Dedifferentiated amniotic fluid mesenchymal stem cell (primary cell): Measurements from ENCODE around the gene UNC93A.
"Not testable (repeated sequence)": the region's sequence is repeated elsewhere in the genome, so short reads cannot be mapped to it uniquely, and the experiment has no call there.

ENCODE experiments used
- DNase-seq: peaks from one replicate; pipeline ENCODE4 v3.0.0-alpha.2; 2016; ENCODE audit errors: extremely low spot score

UNC93A gene

DNA sequence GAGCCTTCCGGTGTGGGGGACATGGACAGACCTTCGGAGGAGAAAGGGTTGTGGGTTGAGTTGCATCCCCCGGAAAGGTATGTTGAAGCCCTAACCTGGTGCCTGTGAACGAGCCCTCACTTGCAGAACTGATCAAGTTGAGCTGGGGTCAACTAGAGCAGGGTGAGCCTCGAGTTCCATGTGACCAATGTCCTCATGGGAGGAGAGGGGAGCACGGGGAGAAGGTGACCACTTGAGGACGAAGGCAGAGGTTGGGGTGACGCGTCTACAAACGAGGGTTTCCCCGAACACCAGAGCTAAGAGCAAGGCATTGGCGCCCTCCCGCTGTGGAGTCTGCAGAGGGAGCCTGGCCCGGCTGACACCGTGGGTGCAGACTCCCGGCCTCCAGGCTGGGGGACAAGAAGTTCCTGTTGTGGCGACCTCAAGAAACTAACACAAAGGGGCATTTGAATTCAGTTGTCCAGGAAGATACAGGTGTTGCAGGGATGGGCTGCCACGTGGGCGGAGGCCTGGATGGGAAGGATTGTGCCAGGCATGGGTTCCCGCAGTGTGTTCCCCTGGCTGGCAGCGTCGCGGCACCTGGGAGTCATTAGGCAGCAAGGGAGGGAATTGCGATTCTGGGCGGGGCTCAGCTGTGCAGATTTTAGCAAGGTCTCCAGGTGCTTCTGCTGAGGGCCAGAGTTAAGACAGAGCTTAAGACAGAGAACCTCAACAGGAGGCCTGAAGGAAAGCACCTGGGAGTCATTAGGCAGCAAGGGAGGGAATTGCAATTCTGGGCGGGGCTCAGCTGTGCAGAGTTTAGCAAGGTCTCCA lies 20.4 kb upstream of the UNC93A start:
- no peak for DNase-seq

DNA sequence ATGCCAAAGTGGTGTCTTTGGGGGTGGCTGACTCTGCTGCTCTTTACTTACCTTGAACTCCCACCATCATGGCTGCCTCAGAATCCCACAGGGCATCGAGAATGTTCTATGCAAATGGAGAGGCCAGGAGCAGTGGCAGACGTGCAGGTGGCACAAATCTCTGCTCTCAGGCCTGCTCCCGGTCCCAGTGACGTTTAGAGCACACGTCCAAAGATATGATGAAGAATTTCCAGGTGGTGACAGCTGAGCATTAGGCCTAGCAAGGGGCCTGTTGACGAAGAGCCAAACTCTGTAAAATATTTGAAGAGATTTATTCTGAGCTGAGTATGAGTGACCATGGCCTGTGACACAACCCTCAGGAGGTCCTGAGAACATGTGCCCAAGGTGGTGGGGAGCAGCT lies 19.0 kb upstream of the UNC93A start:
- no peak for DNase-seq

DNA sequence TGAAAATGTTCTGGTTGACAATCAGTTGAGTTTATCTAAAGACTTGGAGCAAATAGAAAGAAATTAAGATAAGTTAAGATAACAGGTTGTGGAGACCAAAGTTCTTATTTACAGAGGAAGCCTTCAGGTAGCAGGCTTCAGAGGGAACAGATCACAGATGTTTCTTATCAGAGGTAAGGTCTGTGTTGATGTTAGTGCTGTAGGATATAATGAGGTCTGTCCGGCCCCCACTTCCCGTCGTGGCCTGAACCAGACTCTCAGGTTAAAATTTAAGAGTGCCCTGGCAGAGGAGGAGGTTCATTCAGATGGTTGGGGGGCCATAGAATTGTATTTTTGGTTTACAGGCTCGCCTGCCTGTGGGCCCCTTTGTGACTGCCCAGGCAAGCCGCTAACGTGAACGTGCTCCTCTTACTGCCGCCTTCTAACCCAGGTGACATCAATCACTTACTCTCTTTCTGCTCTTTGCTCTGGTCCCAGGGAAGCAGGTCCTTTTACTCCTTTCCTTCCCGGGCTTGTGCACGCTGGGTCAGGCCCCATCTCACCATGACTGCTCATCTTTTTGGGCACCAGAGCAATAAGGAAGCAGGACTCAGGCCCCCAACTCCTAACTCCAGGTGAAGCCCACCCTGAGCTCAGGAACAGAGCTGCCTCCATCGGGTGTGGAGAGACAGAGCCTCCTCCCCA lies 18.3 kb upstream of the UNC93A start:
- no peak for DNase-seq

DNA sequence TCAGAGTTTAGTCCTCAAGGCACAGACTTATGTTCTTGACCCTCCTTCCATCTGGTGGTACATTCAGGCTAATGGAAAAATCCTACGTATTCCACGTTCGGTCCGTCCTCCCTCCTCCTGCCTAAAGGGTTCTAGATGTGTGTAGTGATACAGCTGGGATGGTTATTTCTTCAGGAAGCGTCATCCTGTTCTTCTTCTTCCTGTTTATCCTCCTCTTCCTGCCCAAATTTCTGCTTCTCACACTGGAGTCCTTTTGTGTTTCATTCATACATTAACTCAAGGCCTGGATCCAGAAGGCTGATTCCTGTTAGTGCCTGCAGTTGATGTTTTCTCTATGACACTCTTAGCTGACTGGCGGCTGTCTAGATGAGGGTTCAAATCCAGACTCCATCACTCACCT lies 16.8 kb upstream of the UNC93A start:
- DNase-seq, result no peak

DNA sequence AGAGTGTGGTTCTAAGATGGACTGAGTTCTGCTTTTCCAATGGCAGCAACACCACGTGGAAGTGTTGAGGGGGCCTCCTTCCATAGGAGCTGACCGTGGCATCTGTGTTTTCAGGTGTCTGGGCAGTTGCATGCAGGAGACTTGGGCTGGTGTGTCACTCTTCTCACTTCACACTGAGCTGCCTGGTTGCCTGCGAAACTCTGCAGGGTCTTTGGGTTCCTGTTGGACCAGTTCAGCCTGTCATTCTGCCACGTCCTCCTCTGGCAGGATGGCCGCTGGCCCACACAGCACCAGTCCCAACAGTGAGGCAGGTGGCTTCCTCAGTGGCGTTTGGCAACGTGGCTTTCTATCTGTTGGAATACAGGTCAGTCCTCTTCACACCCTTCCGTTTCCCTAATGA lies 16.1 kb upstream of the UNC93A start:
- DNase-seq, result no peak

DNA sequence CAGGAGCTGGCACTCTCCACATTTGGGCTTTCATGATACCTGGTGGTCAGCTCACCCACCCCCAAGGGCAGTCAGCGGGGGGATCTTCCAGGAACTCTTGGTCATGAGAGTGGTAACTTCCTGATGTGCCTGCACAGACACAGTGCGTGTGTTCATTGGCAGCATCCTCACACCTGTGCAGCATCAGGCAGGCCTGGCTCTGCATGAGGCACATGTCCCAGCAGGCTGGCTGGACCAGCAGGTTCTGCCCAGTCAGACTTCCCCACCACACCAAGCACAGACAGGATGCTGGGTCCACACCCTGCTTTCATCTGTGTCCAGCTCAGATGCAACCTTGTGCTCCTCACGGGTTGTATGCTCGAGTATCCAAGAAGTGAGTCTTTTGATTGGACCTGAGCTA lies 15.7 kb upstream of the UNC93A start:
- DNase-seq, result no peak

DNA sequence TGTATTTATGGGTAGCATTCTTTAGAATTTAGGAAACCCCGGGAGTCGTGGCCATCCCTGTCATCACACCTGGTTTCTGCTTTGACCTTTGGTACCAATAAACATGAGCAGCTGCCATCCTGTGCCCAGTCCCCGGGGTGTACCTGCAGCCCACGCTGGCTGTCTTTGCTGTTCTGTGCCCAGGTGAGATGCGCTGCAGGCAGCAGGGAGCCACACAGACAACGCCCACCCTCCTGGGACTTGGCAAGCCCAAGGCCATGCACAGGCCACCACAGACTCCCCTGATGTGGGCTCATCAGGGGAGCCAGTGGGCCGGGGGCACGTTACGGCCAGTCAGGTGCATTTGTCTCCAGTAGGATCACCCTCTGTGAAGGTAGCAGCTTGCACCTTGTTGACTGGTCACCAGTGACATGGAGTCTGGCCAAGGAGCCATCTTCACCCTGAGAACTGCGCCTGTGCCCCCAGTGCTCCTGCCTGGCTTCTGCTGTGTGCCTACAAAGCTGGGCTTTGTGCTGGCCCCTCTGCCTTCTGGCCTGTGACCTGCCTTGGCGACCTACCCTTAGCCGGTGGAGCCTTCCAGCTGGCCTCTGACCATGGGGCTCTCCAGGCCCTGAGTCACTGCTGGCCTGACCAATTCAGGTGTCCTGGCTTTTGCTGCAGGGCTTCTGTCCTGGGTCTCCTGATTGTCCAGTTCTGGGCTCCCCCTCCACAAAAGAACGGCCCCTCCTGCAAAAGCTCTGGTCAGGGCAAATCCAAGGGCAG lies 14.2 kb upstream of the UNC93A start:
- no peak for DNase-seq

DNA sequence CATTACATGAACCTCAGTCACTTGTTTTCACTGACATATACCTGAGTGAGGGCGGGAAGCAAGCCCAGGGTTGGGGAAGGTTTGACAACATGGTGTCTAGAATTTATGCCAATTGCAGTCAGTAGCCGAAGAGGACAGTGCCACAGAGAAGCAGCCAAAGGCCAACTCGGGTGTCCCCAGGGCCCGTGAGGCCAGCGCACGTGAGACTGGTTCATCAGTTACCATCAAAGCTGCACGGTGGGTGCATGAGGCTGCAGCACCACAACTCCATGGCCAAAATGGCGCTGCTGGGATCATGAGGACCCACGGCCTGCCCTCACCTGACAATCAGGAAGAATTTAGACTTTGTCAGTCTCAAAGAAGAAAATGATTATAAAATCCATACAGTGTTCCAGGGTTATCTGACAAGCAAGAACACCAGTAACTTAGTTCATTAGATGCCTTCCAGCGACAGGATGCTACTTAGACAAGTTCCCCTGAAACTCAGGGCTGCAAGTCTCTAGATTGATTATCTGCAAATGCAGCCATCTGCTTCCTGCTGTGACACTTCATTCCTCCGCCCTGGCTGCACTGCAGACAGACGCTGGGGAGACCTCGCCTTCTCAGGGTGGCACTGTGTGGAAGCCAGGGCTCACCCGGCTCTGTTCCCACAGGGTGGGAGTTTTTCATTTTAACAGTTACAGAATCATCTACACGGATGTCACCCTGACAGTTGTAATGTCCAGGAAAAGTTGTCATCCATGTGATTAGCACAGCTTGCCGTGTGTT lies 12.8 kb upstream of the UNC93A start:
- not testable (repeated sequence) for DNase-seq

DNA sequence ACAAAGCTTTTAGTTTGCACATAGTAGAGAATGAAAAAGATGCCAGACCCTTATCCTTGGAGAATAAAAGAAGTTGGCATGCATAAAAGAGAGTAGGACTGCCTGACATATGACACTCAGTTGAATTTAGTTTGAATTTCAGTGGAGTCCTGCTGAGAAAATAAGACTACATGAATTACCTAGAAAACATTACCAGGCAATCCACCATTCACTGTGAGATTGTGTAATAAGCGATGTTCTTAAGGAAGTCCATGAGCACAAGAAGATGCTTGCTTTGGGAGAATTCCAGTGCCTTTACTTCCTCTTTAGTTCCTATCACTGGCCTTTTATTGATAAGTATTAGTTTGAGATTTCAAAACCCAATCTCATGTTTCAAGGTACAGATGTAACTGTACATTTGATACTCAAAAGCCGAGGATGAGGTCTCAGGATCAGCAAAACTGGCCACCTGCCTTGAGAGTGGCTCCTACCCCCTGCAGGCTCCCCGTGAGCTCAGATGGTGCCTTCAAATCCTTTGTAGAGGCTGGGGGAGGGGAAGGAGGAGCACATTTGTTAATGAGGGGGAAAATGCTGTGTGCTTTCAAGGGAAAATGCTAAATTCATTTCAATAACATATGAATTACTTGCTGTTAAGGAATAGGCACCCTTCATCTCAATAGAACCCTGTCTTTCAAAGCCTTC lies 11.2 kb upstream of the UNC93A start:
- DNase-seq, result no peak

DNA sequence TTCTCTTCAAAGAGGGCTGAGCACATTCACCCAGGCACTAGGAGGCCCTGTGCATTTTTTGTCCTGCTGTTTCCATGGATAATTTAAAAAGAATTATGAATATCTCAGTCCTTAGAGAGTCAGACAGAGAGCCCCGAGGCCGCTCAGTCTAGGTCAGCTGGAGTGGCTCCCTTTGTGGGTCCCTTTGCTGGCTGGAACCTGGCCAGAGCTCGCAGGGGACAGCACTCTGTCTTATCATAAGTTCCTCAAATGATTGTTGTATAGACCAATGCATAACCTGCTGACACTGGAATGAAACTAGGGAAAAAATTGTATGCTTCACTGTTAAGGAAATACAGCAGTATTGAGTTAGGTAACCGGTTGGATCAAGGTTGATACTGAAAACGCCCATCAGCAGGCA lies 10.6 kb upstream of the UNC93A start:
- DNase-seq, result not testable (repeated sequence)

DNA sequence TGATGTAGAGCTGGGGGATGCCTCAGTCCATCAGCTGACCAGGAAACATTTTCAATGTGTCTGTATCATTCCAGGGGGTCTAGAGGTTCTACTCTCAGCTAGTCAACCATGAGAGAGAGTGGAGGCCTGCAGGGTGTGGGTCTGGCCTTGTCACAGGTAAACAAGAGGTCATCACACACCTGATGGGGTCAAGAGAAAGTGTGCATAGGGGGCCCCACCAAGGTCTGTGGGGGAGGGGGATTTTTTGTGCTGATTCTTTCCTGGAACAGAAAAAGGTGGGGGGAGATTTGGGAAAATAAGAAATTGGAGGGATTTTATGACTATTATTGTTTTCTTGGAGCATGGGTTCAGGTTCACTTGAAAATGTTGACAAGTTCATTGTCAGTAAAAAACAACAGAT lies 8.9 kb upstream of the UNC93A start:
- DNase-seq, result no peak

DNA sequence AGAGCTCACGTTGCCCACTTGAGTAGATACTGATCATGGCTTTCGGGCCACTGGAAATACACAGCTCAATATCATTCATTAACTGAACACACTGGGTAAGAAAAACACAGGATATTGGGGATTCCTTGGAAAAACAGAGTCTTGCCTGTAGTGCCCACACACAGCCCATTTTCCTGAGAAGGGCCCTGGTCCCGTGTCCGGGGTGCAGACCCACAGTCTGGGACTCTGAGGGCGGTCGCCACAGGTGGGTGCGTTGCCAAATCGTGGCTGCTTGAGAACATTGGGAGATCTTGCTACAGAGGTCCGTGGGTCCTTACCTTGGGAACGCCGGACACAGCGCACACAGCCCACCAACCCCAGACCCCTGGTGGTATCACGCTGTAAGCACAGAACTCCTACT lies 6.5 kb upstream of the UNC93A start:
- DNase-seq, result not testable (repeated sequence)

DNA sequence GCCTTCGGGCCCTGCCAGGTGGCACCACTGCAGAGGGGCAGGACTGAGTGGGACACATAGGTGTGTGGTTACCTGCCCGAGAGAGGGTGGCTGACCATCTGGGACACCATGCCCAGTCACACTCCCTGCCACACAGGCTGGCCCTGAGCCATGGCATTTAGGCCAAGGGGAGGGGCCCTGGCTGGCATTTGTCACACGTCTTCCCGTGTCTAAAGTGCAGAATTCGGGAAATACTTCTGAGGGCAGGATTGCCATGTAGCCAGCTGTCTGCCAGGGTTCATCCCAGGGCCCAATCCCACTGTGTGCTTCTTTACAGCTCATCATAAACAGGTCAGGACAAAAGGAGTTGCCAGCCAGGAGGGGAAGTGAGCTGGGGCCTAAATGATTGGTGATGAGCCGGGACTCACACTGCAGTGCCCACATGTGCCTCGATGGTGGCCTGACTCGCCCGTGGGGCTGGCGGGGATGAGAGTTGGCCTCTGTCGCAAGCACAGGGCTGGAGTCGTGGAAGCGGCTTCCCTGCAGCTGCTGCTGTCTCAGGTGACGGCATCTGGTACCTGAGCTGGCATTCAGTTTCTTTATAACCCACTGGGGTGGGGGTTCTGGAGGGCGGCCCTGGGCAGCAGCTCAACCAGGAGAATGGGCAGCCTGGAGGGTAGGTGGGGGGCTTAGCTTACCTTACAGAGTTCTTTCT lies 5.9 kb upstream of the UNC93A start:
- DNase-seq, result no peak

DNA sequence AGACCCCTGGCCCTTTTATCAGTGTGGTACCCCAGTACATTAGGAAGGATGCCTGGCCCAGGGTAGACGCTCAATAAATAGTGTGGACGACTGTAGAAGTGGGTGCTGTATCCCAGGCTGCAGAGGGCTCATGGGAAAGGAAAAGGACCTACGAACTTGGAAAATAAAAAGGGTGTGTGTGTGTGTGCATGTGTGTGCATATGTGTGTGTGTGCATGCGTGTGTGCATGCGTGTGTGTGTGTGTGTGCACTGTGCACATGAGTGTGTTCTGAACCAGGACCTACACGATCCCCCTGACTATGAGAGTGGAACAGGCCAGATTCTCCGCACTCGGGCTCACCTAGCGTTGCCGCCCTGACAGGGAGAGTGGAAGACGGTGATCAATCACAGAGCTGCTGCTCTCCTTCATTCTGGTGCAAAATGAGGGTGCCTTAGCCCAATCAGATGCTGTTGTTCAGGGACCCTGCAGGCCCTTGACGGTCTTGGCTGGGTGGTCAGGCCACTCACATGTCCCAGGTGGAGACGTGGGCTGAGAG lies 3.5 kb upstream of the UNC93A start:
- DNase-seq, result no peak

DNA sequence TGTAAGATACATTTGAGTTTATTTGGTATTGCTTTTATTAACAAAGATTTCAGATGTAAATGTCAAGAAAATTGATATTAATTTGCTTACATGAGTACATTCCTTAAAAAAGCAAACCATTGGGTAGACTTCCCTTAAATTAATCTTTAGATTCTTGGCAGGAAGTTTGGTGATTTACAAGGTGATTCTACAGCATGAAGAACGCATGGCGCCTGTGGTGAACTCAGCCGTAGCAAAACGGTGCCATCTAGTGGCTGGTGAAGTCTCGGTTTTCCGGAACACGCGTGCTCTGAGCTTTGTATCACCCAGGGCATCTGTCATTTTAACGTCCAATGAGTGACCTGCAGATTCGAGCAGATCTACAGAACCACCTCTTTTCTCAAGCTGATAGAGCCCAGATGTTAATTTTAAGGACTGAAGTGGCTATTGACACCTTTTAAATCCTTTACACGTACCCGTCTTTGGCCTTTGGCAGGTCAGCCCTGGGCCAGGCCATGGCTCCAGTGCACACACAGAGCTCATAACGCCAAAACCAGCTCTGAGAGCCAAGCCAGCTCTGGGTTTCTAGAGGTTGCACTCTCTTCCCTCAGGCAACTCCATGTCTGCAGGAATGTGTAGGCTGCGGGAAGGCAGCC lies 2.4 kb upstream of the UNC93A start:
- DNase-seq, result not testable (repeated sequence)

DNA sequence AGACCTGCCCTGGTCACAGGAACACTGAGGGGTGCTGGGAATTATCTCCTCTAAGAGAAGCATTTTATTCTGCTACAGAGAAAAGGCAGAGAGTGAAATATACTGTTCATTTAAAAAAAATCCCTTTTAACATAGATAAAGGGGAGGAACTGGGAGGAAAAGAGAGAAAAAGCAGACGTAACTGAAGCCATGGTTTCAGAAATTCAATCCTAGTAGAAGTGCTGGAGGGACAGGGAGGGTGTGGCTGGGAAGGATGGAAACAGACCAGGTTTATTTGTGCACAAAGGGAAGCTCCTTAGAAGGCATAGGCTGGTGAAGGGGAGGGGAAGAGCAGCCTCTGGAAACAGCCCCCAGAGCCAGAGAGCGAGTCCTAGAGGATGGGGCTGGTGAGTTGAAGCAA lies 1.8 kb upstream of the UNC93A start:
- not testable (repeated sequence) for DNase-seq

DNA sequence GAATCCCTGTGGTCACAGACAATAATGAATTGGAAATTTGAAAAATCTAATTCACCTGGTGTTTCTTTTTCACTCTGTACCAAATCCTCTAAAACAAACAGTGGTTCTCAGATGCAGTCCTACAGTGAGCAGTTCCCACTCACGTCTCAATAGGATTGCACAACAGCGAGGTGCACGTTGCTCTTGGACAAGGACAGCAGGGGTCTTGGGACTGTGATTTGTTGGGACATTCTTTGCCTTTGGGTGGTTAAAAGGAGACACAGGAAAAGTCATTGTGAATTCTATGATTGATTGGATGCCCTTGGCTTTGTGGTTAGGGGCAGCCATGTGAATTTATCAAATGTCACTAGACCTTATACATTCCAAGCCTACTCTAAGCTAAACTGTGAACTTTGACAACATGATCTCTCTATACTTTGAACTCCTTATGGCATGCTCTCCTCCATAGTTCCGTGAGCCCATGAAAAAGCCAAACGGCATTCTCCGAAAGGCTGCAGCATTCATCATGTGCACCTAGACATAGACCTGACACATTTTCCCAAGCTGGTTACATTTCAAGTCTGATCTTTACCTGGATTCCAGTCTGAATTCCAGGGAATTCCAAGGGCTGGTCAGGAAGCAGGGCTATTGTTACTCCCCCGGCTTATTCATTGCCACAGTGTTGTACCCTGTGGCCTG lies 647 bp downstream of the UNC93A start:
- DNase-seq, result no peak

DNA sequence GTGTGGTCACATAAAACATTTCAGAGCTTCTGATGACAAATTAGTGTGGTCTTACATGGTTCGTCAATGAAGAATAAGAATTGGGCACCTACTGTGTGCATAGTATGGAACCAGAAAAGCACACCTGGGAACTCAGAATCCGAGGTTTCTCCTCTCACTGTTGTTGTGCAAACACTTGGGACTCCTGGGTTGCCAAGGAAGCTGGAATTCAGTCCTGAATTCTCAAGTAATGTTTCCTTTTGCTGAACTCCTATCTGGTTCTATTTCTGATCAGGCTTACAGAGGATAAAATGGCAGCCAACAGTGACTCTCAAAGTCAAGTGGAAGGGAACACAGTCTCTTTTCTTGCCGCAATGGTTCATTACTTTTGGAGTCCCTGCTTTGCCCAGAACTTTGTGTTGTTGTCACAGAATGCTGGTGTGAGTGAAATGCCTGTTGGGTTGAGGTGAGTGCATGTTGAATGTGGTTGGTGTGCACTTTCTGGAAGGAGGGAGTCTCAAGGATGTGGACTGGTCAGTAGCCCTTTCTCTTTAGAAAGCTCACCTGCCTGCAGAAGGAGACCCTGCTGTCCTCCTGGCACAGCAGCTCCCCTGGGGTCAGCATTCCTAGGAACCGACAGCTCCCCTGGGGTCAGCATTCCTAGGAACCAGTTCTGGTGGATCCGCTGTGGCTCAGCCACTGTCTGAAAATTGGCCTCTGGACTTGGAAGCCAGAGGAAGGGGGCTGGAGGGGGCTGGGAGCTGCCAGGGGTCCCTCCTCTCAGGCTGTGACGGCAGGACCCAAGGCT lies 1.4 kb downstream of the UNC93A start:
- no peak for DNase-seq
